Spleen (tissue), 11 donors: ENCODE data around the gene RAI2. TPM values are rescaled to one million over a fixed set of nuclear protein-coding genes. Genes with fewer than 3 reads are reported as not detected.
A peak's percentile ranks its signal among the peaks of the same experiment; 100 is the strongest.

Experiments
- DNase-seq: peaks from one replicate; pipeline ENCODE4 v3.0.0-alpha.2; 2020
- H3K27ac ChIP-seq, 8 donors: fragments of 200-600 bp; sonication (generic) in 7 of 8; 1 replicate in 4 of 8; 2 replicates in 4 of 8; pipeline versions ENCODE4 v1.5.0 to v1.8.0; 2016 to 2021; ENCODE audit warnings: inconsistent platforms in 4 of 8, mild to moderate bottlenecking in 4 of 8, moderate library complexity in 1 of 8
- H3K27me3 ChIP-seq, 7 donors: fragments of 200-600 bp; sonication (generic) in 6 of 7; replicated peaks in 1 of 7; 1 replicate in 4 of 7; 2 replicates in 3 of 7; pipeline versions ENCODE4 v1.5.0 to v1.8.0; 2016 to 2021; ENCODE audit warnings: inconsistent platforms in 3 of 7, mild to moderate bottlenecking in 1 of 7
- H3K36me3 ChIP-seq, 6 donors: fragments of 200-600 bp; sonication (generic) in 5 of 6; 1 replicate in 4 of 6; 2 replicates in 2 of 6; pipeline versions ENCODE4 v1.5.0 to v1.8.0; 2016 to 2021; ENCODE audit warnings: inconsistent platforms in 2 of 6
- H3K4me1 ChIP-seq, 6 donors: fragments of 200-600 bp; sonication (generic) in 5 of 6; 1 replicate in 3 of 6; 2 replicates in 3 of 6; pipeline versions ENCODE4 v1.5.0 to v1.8.0; 2016 to 2021; ENCODE audit warnings: inconsistent platforms in 3 of 6
- H3K4me3 ChIP-seq, 8 donors: fragments of 200-600 bp; sonication (generic) in 7 of 8; 1 replicate in 4 of 8; 2 replicates in 4 of 8; pipeline versions ENCODE4 v1.5.0 to v1.8.0; 2016 to 2021; ENCODE audit warnings: inconsistent platforms in 4 of 8, mild to moderate bottlenecking in 4 of 8, moderate library complexity in 2 of 8
- H3K9me3 ChIP-seq, 8 donors: fragments of 200-600 bp; sonication (generic) in 7 of 8; 1 replicate in 4 of 8; 2 replicates in 4 of 8; pipeline versions ENCODE4 v1.5.0 to v1.8.0; 2016 to 2021; ENCODE audit warnings: inconsistent platforms in 4 of 8
- POLR2A ChIP-seq, 3 donors: fragments of 450-650 bp; IDR thresholded peaks; one replicate each; pipeline ENCODE4 v1.5.1; 2017; ENCODE audit warnings: antibody characterized with exemption in 3 of 3, mild to moderate bottlenecking in 1 of 3
- POLR2AphosphoS5 ChIP-seq, 3 donors: sonication (generic); formaldehyde crosslinking; IDR thresholded peaks; one replicate each; pipeline ENCODE4 v1.5.1; 2017; ENCODE audit warnings: antibody characterized with exemption in 3 of 3
- WGBS, 5 donors: extraction: QIAGEN DNeasy Blood & Tissue Kit in 3 of 5; methylation state at CpG; one replicate each; pipeline versions ENCODE4 v1.1.5 to v1.1.7; 2013 to 2018; 5-methylcytosine and 5-hydroxymethylcytosine counted together
- intact Hi-C: fragments of 100-400 bp; cut with DNase I; formaldehyde crosslinking; loops from one replicate; pipeline ENCODE4 v1.15.0; 2023; ENCODE audit warnings: low total_unique reads
- polyA plus RNA-seq, 3 donors: library from polyadenylated mRNA; stranded (reverse); fragments of 200-250 nt; gene quantifications; one replicate each; pipeline ENCODE4 v1.2.1, GENCODE V29; 2013
- total RNA-seq, 7 donors: library from RNA; depleted of rRNA in 3 of 7; stranded (reverse); fragments of >200 nt in 3 of 7; fragmentation: NEBNext Ultra II Directional in 4 of 7; extraction: Animal tissue kit (Norgen Biotek cat#: 25700) in 4 of 7; gene quantifications; one replicate each; pipeline versions ENCODE4 v1.1.0 to v1.2.1, GENCODE V29; 2016 to 2021
- TF ChIP-seq, protein P1 (sequence below), 11 experiments: fragments of 200-600 bp in 7 of 11; fragments of 450-650 bp in 4 of 11; sonication (generic) in 4 of 11; IDR thresholded peaks in 8 of 11; conservative IDR thresholded peaks in 3 of 11; 1 replicate in 7 of 11; 2 replicates in 4 of 11; pipeline versions ENCODE4 v1.4.0 to v1.8.0; 2016 to 2021; ENCODE audit warnings: antibody characterized with exemption in 11 of 11, inconsistent platforms in 4 of 11, mild to moderate bottlenecking in 1 of 11
- donor health status: healthy with polysubstance abuse.
- donor health status: DM: no; HTN: no; CAD: no; lungs with moderate emphysema.
- donor health status: DM: no; HTN: no; CAD: no.
- donor health status: Bipolar disorder and iron deficiency.
- donor health status: healthy.
- donor health status: DM: no; HTN: no; CAD: no.
- donor health status: DM: yes; HTN: yes; CAD: no.

RAI2 gene
- total and polyA plus RNA-seq, 10 donors, result 2.2 to 6.3 (median 4.0) TPM

DNA sequence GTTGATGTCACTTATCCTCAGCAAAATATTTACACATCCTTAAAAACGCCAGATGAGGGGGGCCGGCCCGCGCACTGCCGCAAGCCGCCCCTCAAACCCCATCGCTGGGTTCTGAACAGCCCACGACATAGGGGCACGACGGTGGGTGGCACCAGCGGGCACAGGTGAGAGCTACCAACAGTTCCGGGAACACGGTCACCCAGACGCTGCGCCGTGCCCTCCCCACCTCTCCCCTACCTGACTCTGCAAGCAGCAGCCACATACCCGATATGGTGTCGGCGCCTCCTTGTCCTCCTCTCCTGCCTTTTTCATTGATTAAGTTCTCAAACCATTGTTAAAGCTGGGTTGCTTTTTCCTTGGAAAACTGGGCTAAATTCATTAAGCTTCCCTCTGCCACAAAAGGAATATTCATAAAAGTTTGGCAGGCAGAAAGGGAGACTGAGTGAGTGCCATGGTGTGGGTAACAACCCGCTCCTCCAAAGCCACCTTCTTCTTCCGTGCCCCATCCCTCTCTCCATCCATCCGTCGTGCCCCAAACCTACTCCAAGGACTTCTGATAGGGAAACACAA, 1.4 kb downstream of the RAI2 start:
- TF ChIP-seq, protein P1, sequence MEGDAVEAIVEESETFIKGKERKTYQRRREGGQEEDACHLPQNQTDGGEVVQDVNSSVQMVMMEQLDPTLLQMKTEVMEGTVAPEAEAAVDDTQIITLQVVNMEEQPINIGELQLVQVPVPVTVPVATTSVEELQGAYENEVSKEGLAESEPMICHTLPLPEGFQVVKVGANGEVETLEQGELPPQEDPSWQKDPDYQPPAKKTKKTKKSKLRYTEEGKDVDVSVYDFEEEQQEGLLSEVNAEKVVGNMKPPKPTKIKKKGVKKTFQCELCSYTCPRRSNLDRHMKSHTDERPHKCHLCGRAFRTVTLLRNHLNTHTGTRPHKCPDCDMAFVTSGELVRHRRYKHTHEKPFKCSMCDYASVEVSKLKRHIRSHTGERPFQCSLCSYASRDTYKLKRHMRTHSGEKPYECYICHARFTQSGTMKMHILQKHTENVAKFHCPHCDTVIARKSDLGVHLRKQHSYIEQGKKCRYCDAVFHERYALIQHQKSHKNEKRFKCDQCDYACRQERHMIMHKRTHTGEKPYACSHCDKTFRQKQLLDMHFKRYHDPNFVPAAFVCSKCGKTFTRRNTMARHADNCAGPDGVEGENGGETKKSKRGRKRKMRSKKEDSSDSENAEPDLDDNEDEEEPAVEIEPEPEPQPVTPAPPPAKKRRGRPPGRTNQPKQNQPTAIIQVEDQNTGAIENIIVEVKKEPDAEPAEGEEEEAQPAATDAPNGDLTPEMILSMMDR (IDR thresholded peaks at IDR 0.05 in 8 of 11, conservative IDR thresholded peaks at IDR 0.05 in 3 of 11), result no peak
- TF ChIP-seq POLR2A (IDR thresholded peaks at IDR 0.05) (no peak), POLR2AphosphoS5 (IDR thresholded peaks at IDR 0.05) (no peak)
- Histone ChIP-seq H3K9me3 (no peaks in the 10 kb centered on the region), H3K27ac (no peak overlapping the region), H3K27me3 (peaks cover 0 to 54% (median 16%) of the 10 kb centered on the region in 7 donors), H3K4me1 (peaks cover 0 to 7% (median 2%) of the 10 kb centered on the region in 6 donors), H3K36me3 (no peaks in the 10 kb centered on the region), H3K4me3 (peak overlapping the region in 5 of 8 donors; percentile 18 to 67 (median 40))
- intact Hi-C loops, result no loop called here
- WGBS, 5 donors, result 1 to 40% (median 2%) methylated on average over 13 to 23 of the region's 23 CpGs
- no peak for DNase-seq

DNA sequence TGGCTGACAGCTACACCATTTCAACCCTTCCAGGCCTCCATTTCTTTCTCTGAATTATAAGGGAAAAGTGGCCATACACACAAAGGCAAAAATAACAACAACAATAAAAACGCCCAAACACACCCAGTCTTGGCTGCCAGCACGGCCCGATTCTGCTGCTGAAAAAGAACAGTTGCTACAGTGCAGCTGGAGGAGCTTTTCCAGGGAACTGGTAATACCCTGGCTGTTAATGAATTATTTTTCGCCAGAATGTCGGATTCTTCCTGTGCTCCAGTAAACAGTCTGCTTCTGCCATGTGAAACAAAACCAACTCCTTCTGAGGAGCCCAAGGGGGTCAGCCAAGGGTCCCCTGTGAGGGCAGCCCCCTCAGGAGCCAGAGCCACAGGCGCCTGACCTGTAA, 6.6 kb downstream of the RAI2 start:
- Histone ChIP-seq H3K27ac (no peak overlapping the region), H3K4me3 (no peak overlapping the region), H3K4me1 (no peaks in the 10 kb centered on the region), H3K9me3 (no peaks in the 10 kb centered on the region), H3K27me3 (peaks cover 0 to 27% (median 10%) of the 10 kb centered on the region in 7 donors), H3K36me3 (no peaks in the 10 kb centered on the region)
- 55 to 70% (median 66%) methylated on average over 5 to 6 of the region's 6 CpGs for WGBS, 5 donors
- TF ChIP-seq, protein P1 (IDR thresholded peaks at IDR 0.05 in 8 of 11, conservative IDR thresholded peaks at IDR 0.05 in 3 of 11), result no peak
- TF ChIP-seq POLR2A (IDR thresholded peaks at IDR 0.05) (no peak), POLR2AphosphoS5 (IDR thresholded peaks at IDR 0.05) (no peak)
- DNase-seq, result no peak
- intact Hi-C loops, result no loop called here

DNA sequence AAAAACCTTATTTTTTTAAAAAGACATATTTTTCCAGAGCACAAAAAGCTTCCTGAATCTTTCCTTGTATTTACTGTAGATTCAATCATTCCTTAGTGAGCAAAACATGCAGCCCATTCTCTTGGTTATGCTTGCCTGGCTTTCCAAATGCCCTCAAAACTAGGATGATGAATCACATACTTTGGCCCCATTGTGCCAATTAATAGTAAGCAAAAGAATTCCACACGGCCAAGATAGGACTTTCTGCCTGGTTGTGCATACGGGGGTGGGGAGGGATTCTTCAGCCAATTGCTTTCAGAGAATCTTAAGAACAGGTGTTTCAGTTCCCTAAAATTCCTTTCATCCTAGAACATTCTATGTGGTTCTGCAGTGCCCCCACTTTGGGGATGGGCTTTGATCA, 7.0 kb downstream of the RAI2 start:
- DNase-seq, result no peak
- H3K9me3 ChIP-seq, result no peaks in the 10 kb centered on the region
- no peak for TF ChIP-seq POLR2A (IDR thresholded peaks at IDR 0.05)
- TF ChIP-seq, protein P1 (IDR thresholded peaks at IDR 0.05 in 8 of 11, conservative IDR thresholded peaks at IDR 0.05 in 3 of 11), result no peak
- TF ChIP-seq POLR2AphosphoS5 (IDR thresholded peaks at IDR 0.05), result no peak
- peaks cover 0 to 27% (median 5%) of the 10 kb centered on the region in 7 donors for H3K27me3 ChIP-seq
- H3K36me3 ChIP-seq, result no peaks in the 10 kb centered on the region
- no peak overlapping the region for H3K4me3 ChIP-seq
- no peaks in the 10 kb centered on the region for H3K4me1 ChIP-seq
- 62 to 72% (median 66%) methylated on average over 2 of the region's 2 CpGs for WGBS, 5 donors
- no peak overlapping the region for H3K27ac ChIP-seq
- intact Hi-C loops, result no loop called here

DNA sequence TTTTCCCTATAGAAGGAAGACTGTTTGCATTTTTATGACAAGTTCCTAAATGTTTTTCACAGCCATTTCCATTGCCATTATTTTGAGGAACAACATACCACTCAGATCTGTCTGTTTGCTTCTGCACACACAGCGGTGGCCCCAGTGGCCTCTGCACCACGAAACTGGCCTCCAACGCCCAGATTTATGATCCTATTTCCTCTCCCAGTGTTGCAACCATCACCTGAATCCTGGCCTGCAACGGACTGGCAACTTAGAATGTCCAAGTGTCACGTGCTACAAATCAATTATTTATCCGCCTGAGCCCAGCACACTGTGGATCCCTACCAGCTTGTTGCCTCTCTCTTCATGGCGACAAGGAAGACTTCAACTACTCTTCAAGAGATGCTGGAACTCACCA, 9.2 kb downstream of the RAI2 start:
- Histone ChIP-seq H3K27me3 (peaks cover 0 to 22% (median 4%) of the 10 kb centered on the region in 7 donors), H3K9me3 (no peaks in the 10 kb centered on the region), H3K4me1 (no peaks in the 10 kb centered on the region), H3K4me3 (no peak overlapping the region), H3K27ac (no peak overlapping the region), H3K36me3 (no peaks in the 10 kb centered on the region)
- no peak for DNase-seq
- 47 to 67% (median 55%) methylated on average over 5 to 7 of the region's 7 CpGs for WGBS, 5 donors
- TF ChIP-seq POLR2AphosphoS5 (IDR thresholded peaks at IDR 0.05), result no peak
- TF ChIP-seq, protein P1 (IDR thresholded peaks at IDR 0.05 in 8 of 11, conservative IDR thresholded peaks at IDR 0.05 in 3 of 11), result no peak
- TF ChIP-seq POLR2A (IDR thresholded peaks at IDR 0.05), result no peak
- intact Hi-C loops, result no loop called here
